Activated naive CD4-positive, alpha-beta T cell treated with anti-CD3 and anti-CD28 coated beads, Interleukin-2, amount 10 ng/mL, durations not matched to agents 5 hours and 36 hours (primary cell): ENCODE results near the gene MMP12. TPM values are rescaled to one million over a fixed set of nuclear protein-coding genes. Genes with fewer than 3 reads are reported as not detected.

ENCODE experiments used
- total RNA-seq, 2 experiments: library from RNA; stranded (reverse); gene quantifications; one replicate each; pipeline ENCODE4 v1.2.3, GENCODE V29; 2021

Gene MMP12
- not detected for total RNA-seq

GRCh38 chr11:102874852-102875251, at the start of gene MMP12:
Gene MMP12 (minus strand): TSS chr11:102874982. CDS start chr11:102874937, 45 bp downstream.

GRCh38 chr11:102843489-102843888, 31.3 kb downstream of the MMP12 start, which contains the start of gene MMP3:
Gene MMP3 (minus strand): TSS chr11:102843609. CDS start chr11:102843546, 63 bp downstream.

Other genes with a start within 250 kb of the MMP12 start
- gene MMP20, start 249.7 kb downstream of the MMP12 start, total RNA-seq: not detected
- gene MMP27, start 169.2 kb downstream of the MMP12 start, total RNA-seq: not detected
- not detected for gene MMP8, start 150.0 kb downstream of the MMP12 start, total RNA-seq
- under 1 TPM; 0.29 to 0.50 TPM for gene MMP10, start 94.4 kb downstream of the MMP12 start, total RNA-seq
- not detected for gene MMP1, start 76.8 kb downstream of the MMP12 start, total RNA-seq
- not detected for gene MMP3, start 31.4 kb downstream of the MMP12 start, total RNA-seq
- not detected for gene MMP13, start 80.8 kb upstream of the MMP12 start, total RNA-seq
- 10 to 100 TPM; 21.1 to 23.5 TPM for gene DCUN1D5, start 217.2 kb upstream of the MMP12 start, total RNA-seq
- under 1 TPM; 0.60 to 0.91 TPM for gene DYNC2H1, start 234.4 kb upstream of the MMP12 start, total RNA-seq